Activated T-cell treated with anti-CD3 and anti-CD28 coated beads, Interleukin-2, amount 50 U/mL, for 24 hours (primary cell): ENCODE measurements around the gene CTBP2.

Experiments
- DNase-seq: peaks from one replicate; pipeline ENCODE4 v3.0.0-alpha.2; 2020
- H3K27ac Mint-ChIP-seq: 2 replicates; pipeline ENCODE4 v1.8.0; 2020; ENCODE audit warnings: mild to moderate bottlenecking, mixed read lengths
- H3K27me3 Mint-ChIP-seq: 2 replicates; pipeline ENCODE4 v1.8.0; 2020; ENCODE audit warnings: mixed read lengths
- H3K36me3 Mint-ChIP-seq: 2 replicates; pipeline ENCODE4 v1.8.0; 2020; ENCODE audit warnings: low read depth, mixed read lengths
- H3K4me1 Mint-ChIP-seq: 2 replicates; pipeline ENCODE4 v1.8.0; 2020; ENCODE audit warnings: low read depth, mixed read lengths
- H3K4me3 Mint-ChIP-seq: 2 replicates; pipeline ENCODE4 v1.8.0; 2020; ENCODE audit warnings: mild to moderate bottlenecking, moderate library complexity, mixed read lengths
- H3K9me3 Mint-ChIP-seq: 2 replicates; pipeline ENCODE4 v1.8.0; 2020; ENCODE audit warnings: mixed read lengths

Gene CTBP2

GRCh38 chr10:125147971-125148439, 12.4 kb downstream of the CTBP2 start:
- H3K27me3 Mint-ChIP-seq, result peaks cover 73% of the 10 kb centered on the region
- DNase-seq, result no peak
- H3K9me3 Mint-ChIP-seq, result no peaks in the 10 kb centered on the region
- H3K27ac Mint-ChIP-seq, result no peak overlapping the region
- H3K4me1 Mint-ChIP-seq, result peaks cover 4% of the 10 kb centered on the region
- no peaks in the 10 kb centered on the region for H3K36me3 Mint-ChIP-seq
- no peak overlapping the region for H3K4me3 Mint-ChIP-seq

GRCh38 chr10:125146791-125147579, 13.4 kb downstream of the CTBP2 start:
- DNase-seq, result no peak

GRCh38 chr10:125145636-125146035, 14.7 kb downstream of the CTBP2 start:
- Mint-ChIP-seq H3K27ac (no peak overlapping the region), H3K9me3 (no peaks in the 10 kb centered on the region), H3K4me1 (no peaks in the 10 kb centered on the region), H3K27me3 (peaks cover 66% of the 10 kb centered on the region), H3K36me3 (no peaks in the 10 kb centered on the region), H3K4me3 (no peak overlapping the region)
- no peak for DNase-seq

More at GRCh38 chr10:125146791-125147579, 13.4 kb downstream of the CTBP2 start:
- H3K27me3 Mint-ChIP-seq, result peaks cover 67% of the 10 kb centered on the region
- peaks cover 4% of the 10 kb centered on the region for H3K4me1 Mint-ChIP-seq
- no peaks in the 10 kb centered on the region for H3K9me3 Mint-ChIP-seq
- H3K4me3 Mint-ChIP-seq, result no peak overlapping the region
- H3K36me3 Mint-ChIP-seq, result no peaks in the 10 kb centered on the region
- no peak overlapping the region for H3K27ac Mint-ChIP-seq

GRCh38 chr10:125144693-125145623, 15.4 kb downstream of the CTBP2 start:
- Mint-ChIP-seq H3K4me3 (no peak overlapping the region), H3K9me3 (no peaks in the 10 kb centered on the region), H3K27ac (no peak overlapping the region), H3K36me3 (no peaks in the 10 kb centered on the region), H3K27me3 (peaks cover 62% of the 10 kb centered on the region), H3K4me1 (no peaks in the 10 kb centered on the region)
- no peak for DNase-seq

GRCh38 chr10:125144206-125144605, 16.2 kb downstream of the CTBP2 start:
- Mint-ChIP-seq H3K36me3 (no peaks in the 10 kb centered on the region), H3K27me3 (peaks cover 55% of the 10 kb centered on the region), H3K27ac (no peak overlapping the region), H3K4me1 (no peaks in the 10 kb centered on the region), H3K4me3 (no peak overlapping the region), H3K9me3 (no peaks in the 10 kb centered on the region)
- no peak for DNase-seq

- Mint-ChIP-seq H3K36me3 (no peaks in the 10 kb centered on the region), H3K9me3 (no peaks in the 10 kb centered on the region), H3K4me3 (no peak overlapping the region), H3K27ac (no peak overlapping the region), H3K4me1 (no peaks in the 10 kb centered on the region), H3K27me3 (peaks cover 43% of the 10 kb centered on the region)
- DNase-seq, result no peak
Observed at GRCh38 chr10:125142946-125143345, 17.4 kb downstream of the CTBP2 start.

- Mint-ChIP-seq H3K27me3 (peaks cover 33% of the 10 kb centered on the region), H3K4me1 (no peaks in the 10 kb centered on the region), H3K4me3 (no peak overlapping the region), H3K36me3 (no peaks in the 10 kb centered on the region), H3K27ac (no peak overlapping the region), H3K9me3 (no peaks in the 10 kb centered on the region)
- no peak for DNase-seq
Observed at GRCh38 chr10:125141860-125142484, 18.4 kb downstream of the CTBP2 start.

GRCh38 chr10:125141150-125141859, 19.1 kb downstream of the CTBP2 start:
- H3K27me3 Mint-ChIP-seq, result peaks cover 32% of the 10 kb centered on the region
- no peaks in the 10 kb centered on the region for H3K36me3 Mint-ChIP-seq
- no peak overlapping the region for H3K27ac Mint-ChIP-seq
- H3K9me3 Mint-ChIP-seq, result no peaks in the 10 kb centered on the region
- no peaks in the 10 kb centered on the region for H3K4me1 Mint-ChIP-seq
- DNase-seq, result no peak
- H3K4me3 Mint-ChIP-seq, result no peak overlapping the region

GRCh38 chr10:125140151-125140550, 20.2 kb downstream of the CTBP2 start:
- H3K27me3 Mint-ChIP-seq, result peaks cover 29% of the 10 kb centered on the region
- H3K4me1 Mint-ChIP-seq, result no peaks in the 10 kb centered on the region
- H3K27ac Mint-ChIP-seq, result no peak overlapping the region
- no peak overlapping the region for H3K4me3 Mint-ChIP-seq
- H3K36me3 Mint-ChIP-seq, result no peaks in the 10 kb centered on the region
- no peaks in the 10 kb centered on the region for H3K9me3 Mint-ChIP-seq
- DNase-seq, result no peak

- Mint-ChIP-seq H3K4me1 (no peaks in the 10 kb centered on the region), H3K27ac (no peak overlapping the region), H3K9me3 (no peaks in the 10 kb centered on the region)
Observed at GRCh38 chr10:125137601-125138438, 22.5 kb downstream of the CTBP2 start.

GRCh38 chr10:125136087-125136486, 24.3 kb downstream of the CTBP2 start:
- Mint-ChIP-seq H3K9me3 (no peaks in the 10 kb centered on the region), H3K4me3 (no peak overlapping the region), H3K27ac (no peak overlapping the region), H3K36me3 (no peaks in the 10 kb centered on the region), H3K27me3 (peaks cover 10% of the 10 kb centered on the region), H3K4me1 (no peaks in the 10 kb centered on the region)
- no peak for DNase-seq

More at GRCh38 chr10:125137601-125138438, 22.5 kb downstream of the CTBP2 start:
- no peak for DNase-seq
- no peak overlapping the region for H3K4me3 Mint-ChIP-seq
- peaks cover 18% of the 10 kb centered on the region for H3K27me3 Mint-ChIP-seq
- H3K36me3 Mint-ChIP-seq, result no peaks in the 10 kb centered on the region

GRCh38 chr10:125135771-125136035, 24.7 kb downstream of the CTBP2 start:
- Mint-ChIP-seq H3K4me1 (no peaks in the 10 kb centered on the region), H3K36me3 (no peaks in the 10 kb centered on the region), H3K27me3 (peaks cover 10% of the 10 kb centered on the region), H3K9me3 (no peaks in the 10 kb centered on the region), H3K27ac (no peak overlapping the region), H3K4me3 (no peak overlapping the region)
- DNase-seq, result no peak

- no peaks in the 10 kb centered on the region for H3K36me3 Mint-ChIP-seq
- H3K9me3 Mint-ChIP-seq, result no peaks in the 10 kb centered on the region
- H3K4me3 Mint-ChIP-seq, result no peak overlapping the region
- H3K27ac Mint-ChIP-seq, result no peak overlapping the region
- peaks cover 10% of the 10 kb centered on the region for H3K27me3 Mint-ChIP-seq
- DNase-seq, result no peak
- H3K4me1 Mint-ChIP-seq, result no peaks in the 10 kb centered on the region
Observed at GRCh38 chr10:125134916-125135770, 25.2 kb downstream of the CTBP2 start.
